Inflammatory macrophage treated with lipopolysaccharide for 1 hour (primary cell): Measurements from ENCODE around the gene THADA.
A peak's percentile ranks its signal among the peaks of the same experiment; 100 is the strongest.
"Not testable (repeated sequence)": the region's sequence is repeated elsewhere in the genome, so short reads cannot be mapped to it uniquely, and the experiment has no call there.

Source experiments
- DNase-seq, 2 donors: peaks; one replicate each; pipeline ENCODE4 v3.0.0-alpha.2; 2020 to 2022

Gene THADA

DNA sequence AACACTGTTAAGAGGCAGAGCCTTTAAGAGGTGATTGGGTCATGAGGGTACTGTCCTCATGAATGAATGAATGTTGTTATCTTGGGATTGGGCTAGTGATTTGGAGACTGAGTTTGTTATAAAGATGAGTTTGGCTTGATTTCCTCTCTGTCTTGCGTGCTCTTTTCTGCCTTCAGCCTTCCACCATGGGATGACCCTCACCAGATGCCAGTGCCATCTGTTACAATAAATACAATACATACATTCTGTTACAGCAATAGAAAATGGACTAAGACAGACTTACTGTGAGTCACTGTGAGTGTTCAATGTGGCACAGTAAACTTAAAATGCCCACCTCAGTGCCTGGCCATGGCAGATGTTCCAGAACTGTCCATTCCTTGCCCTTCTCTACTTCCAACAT is 274.4 kb downstream of the THADA start:
- DNase-seq = no peak

DNA sequence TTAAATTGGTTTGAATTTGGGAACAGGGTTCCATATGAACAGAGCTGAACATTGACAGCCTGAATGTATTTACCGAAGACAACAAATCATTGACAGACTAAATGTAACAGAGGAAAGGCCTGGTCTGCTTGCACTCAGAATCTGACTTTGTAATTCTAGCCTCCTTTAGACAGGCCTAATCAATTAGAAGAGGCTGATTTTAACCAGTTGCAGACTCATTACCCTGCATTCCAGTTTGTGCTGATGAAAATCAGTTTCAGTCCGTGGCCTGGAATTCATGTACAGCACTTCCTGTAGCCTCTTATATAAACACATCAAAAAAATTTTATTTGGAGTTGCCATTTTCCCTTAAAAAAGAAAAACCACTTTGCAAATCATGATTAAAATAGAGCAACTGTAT is 276.3 kb downstream of the THADA start:
- no peak for DNase-seq

DNA sequence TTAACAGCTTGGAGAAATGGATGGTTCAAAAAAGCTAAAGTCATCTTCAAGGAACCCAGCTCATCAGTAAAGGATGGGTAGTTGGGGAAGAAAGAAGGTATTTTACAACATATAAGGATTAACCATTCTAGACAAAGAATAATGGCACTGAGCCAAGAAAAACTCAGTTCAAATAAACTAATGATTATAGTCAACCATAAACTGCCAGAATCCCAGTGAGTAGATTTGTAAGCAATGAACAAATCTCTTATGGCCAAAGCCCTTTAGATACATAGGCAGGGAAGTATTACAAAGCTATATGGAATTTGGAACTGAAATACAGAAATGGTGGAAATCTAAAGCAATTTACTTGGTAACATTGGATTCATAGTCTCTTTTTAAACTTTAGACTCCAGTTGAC is 277.0 kb downstream of the THADA start:
- no peak for DNase-seq

DNA sequence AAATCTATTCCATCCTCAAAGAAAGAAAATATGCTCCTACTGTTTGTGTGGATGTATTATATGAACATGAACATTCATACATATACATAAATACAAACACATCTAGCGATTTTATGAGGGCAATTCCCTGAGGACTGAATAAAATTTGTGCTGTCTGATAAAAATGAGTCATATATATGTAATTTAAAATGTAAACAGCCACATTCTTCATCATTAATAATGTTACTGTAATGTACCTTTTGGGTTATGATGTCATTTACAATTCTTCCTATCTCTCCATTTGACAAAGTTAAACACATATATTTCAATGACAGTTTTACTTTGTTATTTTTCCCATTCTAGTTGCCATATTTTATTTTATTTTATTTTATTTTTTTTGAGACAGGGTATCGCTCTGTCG is 278.2 kb downstream of the THADA start:
- DNase-seq = no peak

DNA sequence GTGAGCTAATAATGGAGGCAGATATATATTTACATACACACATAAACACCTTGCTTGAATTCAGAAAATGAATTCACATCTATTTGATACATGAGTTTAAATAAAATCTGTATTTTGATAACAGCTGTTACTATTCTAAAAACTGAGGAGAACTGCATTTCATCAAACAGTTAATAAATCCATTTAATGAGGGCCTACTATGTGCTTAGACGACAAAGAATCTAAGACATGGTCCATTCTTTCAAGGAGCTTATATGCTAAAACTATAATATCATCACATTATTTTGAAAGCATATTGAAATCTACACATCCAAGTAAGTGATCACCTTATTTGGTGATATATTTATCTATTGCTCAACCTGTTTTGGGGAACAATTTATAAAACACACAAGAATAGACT is 278.6 kb downstream of the THADA start:
- no peak for DNase-seq

DNA sequence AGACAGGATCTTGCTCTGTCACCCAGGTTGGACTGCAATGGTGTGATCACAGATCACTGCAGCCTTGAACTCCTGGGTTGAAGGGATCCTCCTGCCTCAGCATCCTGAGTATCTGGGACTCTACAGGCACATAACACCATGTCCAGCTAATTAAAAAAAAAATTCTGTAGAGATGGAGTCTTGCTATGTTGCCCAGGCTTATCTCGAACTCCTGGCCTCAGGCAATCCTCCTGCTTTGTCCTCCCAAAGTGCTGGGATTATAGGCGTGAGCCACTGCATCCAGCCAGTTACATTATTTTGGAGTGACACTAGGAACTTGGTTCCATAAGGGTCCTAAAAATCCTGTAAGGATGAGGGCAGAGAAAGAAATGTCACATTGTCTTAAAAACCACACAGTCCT is 280.4 kb downstream of the THADA start:
- no peak for DNase-seq

DNA sequence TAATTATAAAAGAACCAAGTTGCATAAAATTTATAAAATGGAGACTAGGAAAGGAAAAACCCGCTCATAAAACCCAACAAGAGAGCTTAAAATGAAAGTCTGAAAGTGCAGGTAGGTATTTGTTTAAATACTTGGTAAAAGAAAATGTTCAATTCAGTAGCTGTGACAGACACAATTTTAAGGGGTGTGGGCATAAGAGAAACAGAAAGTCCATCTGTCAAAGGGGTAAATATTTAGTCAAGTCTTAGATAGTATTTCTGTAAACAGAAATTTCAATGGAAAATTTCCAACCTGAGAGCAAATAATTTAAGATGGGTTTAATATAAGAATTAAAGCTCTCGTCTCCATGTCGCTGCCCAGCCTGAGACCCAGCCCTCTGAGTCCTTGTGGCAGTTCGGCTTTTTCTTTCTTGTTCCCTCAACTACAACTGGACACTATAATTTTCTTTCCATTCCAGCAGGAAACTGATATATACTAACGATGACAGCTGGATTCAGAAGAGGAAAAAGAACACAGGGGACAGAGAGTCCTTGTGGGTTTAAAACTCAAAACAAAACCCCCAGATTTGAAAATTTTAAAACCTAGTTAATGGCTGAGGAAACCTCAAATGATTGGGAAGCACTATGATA is 281.4 kb downstream of the THADA start:
- DNase-seq = no peak

DNA sequence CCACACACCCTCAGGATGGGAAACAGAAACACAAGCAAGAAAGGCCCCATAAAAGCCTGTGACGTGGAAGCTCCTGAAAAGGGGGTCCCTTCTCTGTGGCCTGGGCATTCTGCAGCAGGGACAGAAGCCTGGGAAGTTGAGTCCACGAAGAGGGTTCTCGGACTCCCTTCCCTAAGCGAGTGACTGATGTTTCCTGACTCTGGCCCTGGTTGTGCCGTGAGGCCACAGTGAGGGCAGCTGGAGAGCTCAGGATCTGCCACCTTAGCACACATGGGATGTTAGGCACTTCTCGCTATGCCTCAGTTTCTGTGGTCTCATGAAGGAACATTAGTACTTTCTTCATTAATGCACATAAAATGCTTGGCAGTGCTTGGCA is 282.2 kb downstream of the THADA start:
- no peak for DNase-seq

DNA sequence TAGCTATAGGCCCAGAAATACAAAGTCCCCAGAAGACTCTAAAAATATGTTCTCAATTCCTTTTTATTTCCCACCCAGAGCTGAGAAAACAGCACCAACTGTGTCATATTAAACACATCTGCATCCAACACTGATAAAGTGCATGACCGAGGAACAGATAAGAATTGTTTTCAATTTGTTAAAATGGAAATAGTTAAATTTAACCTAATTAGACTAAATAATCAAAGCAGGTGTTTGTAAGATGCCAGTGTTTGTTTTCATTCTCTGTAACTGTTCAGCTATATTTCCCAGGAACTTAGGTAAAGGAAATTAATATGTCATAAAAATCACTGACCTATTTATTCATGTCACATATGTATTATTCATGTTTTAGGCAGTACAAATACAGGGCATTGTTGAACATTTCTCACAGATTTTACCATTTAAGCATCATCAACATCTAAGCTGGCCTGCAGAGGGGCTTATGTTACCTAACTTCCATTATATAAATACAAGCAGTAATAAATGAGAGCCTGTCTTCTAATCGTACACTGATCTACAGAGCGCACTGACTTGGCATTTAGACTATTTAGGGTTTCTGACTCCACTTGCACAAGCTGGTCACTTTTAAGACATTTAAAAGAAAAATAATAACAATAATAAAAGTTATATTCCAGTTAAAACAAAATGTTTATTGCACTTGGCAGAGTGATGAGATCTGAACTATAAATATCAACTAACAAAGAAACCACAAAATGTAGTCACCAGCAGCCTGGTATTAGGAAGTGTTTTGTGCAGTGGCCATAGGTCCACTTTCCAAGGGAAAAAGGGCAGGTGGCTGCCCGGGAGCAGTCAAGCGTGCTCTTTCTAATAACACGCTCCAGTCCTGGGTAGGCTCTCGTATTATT is 282.8 kb downstream of the THADA start:
- no peak for DNase-seq

DNA sequence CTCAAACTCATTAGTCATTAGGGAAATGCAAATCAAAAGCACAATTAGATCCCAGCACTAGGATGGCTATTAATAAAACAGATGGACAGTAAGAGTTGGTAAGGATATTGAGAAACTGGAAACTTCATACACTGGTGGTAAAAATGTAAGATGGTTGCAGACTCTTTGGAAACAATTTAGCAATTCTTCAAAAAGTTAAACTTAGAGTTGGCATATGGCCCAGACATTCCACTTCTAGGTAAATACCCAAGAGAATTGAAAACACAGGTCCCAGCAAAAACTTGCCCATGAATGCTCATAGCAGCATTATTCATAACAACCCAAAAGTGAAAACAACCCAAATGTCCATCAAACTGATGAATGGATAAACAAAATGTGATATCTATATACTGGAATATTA is 284.6 kb downstream of the THADA start:
- DNase-seq = no peak

DNA sequence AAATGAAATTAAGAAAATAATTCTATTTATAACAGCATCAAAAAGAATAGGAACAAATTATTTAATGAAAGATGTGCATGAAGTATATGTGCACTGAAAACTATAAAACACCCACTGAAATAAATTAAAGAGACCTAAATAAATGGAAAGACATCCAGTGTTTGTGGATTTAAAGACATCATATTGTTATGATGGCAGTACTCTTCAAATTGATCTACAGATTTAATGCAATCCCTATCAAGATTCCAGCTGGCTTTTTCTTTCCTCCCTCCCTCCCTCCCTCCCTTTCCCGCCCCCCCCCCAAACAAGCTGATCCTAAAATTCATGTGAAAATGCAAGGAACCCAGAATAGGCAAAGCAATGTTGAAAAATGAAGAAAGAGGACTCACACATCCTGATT is 285.9 kb downstream of the THADA start:
- no peak for DNase-seq

DNA sequence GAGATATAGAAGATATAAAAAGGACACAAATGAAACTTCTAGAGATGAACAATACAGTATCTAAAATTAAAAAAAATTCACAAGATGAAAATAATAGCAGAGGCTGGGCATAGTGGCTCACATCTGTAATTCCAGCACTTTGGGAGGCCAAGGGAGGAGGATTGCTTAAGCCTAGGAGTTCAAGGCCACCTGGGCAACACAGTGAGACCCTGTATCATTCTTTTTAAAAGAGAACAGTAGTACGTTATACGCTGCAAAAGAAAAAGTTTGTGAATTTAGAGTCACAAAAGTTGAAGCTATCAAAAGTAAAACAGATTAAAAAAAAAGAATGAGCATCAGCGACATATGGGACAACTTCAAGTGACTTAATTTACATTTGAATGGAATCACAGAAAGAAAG is 287.9 kb downstream of the THADA start:
- DNase-seq = no peak

DNA sequence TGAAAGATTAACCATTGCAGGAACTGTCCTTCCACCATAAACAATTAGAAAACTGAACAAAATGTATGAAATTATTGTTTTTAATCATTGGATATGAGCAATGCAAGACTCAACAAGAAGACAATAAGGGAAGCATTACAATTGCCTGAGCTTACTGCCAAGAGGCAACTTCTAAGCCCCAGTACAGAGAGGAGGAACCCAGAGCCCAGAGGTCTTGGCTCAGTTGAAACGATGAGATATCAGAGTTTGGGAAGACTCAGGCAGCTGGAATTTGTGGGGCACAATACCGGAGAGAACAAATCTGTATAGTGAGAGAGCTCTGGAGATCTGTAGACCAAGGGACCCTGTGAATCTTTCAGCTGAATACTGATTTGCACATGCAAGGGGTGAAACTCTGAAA is 288.8 kb downstream of the THADA start:
- no peak for DNase-seq

DNA sequence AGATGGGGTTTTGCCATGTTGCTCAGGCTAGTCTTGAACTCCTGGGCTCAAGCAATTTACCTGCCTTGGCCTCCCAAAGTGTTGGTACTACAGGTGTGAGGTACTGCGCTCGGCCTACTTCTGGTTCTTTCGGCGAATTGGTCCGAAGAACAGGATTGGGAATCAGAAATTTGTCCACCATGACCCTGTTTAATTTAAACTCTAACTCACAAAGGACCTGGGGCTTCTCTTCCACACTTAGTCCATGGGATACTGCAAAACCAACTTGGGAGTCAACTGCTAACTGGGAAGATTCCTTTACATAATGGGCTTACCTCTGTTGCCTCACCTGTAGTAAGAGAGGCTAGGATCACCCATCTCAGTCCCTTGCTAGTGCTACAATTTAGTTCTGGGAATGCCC is 289.6 kb downstream of the THADA start:
- DNase-seq = no peak

DNA sequence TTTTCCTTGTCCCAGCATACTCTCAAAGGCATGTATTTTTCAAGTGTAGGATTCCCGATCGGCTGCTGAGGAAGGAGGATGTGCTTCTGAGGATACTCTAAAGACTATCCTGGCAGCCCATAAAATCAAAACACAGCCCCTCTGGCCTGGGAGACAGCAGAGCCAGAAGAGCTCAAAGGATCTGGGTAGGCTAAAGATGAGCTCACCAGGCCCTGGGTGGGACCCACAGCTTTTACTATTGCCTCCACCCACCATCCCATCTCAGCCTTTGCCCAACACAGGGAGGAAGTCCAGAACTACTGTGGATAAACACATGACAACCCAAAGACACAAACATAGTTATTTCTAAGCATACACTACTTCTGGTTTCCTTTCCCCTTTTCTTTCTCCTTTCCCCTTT is 290.3 kb downstream of the THADA start:
- DNase-seq = peak; percentile 92 to 98

DNA sequence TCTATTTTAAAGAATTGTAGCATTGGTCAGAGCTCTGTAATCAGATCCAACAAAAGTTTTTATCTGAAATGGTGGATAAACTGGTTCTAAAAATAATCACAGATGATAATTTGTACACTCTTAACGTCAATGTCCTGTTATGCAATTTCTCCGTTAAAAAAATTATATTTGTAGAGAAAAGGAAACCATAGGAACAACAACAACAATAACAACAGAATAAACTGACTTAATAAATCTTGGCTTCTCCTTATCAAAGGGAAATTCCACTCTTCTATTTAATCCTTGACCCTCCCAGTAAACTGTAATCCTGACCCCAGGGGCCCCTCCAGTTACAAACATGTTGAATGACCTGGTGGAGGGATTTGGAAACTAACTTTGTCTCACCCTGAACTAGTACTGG is 290.8 kb downstream of the THADA start:
- peak; percentile 79 to 81 for DNase-seq

DNA sequence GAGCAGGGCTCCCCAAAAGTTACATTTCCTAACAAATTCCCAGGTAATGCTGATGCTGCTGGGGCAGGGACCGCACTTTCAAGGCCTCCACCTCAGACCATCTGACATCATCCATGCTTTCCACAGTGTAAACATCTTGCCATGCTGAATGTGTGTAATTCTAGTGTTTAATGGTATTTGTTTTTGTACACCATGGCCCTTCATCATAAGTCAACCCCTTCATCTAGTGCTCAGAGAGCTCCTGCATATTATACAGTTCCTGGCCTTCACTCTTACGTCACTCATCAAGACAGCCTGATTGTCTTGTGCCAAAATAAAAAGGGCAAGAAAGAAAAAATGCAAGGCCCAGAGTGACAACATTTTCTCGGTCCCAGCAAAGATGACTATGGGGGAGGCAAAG is 291.9 kb downstream of the THADA start:
- no peak for DNase-seq

DNA sequence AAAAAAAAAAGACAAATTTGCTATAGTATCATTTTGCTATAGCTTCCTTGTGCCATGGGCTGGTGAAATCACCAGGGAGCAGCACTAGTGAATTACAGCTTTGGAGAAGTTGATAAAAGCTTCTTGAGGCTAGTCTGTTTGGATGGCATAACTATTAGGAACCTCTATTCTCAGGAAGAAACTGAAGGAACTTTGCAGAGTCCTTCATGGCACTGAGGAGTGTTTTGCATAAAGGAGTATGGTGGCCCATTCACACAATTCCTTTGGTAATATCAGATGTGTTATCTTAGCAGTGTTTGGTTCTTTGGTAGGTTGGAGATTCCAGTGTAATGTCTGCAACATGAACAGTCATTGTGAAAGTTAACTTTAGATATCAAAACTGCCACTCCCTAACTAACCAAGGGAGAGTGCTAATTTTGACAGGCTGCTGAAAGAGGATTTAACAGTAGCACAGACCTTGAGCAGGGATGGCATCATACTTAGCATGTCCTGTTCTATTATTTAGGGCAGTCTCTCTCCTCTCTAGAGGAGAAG is 292.8 kb downstream of the THADA start:
- peak; percentile 52 to 67 for DNase-seq

DNA sequence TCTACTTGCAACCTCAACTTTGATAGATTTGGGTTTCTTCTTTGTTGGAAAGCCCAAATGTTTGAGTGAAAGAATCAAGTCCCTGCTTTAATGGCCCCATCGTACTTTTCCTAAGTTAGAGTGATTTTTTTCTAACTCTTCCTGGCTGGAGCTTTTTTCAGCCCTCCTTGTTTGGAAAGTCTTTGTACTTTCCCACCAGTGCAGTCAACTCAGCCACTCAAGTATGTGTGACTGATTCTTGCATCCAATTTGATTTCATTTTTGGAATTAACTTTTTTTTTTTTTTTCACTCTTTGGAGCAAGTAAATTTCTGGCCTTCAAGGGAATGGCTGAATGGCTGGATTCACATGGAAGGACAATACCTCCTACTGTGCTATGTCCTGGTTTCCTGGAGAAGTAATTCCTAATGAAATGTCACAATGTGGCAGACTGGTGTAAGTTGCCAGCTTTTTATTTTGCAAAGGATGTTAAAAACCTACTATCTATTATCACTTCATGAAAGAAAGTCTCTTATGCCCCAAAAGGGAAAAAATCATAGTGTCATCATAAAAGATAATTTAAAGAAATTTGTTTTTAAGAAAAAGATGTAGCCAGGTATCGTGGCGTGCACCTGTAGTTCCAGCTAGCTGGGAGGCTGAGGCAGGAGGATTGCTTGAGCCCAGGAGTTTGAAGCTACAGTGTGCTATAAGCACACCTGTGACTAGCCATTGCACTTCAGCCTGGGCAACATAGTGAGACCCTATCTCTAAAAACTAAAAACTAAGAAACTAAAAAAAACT is 293.5 kb downstream of the THADA start:
- no peak for DNase-seq

DNA sequence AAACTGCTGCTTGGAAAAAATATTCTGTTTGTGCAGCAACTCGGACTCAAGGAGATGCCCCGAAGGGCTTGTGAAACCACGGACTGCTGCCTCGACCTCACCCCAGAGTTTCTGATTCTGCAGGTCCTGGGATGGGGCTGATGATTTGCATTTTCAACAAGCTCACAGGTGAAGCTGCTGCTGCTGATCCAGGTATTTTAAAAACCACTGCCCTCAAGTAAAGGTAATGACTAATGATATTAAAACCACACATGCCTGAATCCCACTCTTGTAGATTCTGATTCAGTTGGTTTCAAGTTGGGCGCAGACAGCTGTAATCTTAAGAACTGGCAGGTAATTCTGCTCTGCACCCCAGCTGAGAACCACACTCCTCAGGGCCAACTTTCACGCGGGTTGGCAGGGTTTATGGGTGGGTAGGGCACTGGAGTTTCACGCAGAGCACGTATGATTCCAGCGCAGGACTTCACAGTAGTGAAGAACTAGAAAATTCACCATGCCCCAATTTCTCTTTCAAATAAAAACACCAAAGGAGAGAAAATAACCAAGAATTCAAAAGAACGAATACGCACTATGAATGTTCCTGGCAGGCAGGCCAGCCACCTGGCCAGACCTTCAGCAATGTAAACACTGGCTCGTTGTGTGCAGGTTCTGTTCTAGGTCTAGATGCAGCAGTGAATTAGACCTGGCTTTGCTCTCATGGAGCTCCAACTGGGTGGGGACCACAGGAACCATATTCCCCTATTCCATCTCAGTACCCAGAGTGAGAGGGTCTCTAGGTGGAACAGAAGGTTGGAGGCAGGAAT is 294.9 kb downstream of the THADA start:
- DNase-seq = no peak

DNA sequence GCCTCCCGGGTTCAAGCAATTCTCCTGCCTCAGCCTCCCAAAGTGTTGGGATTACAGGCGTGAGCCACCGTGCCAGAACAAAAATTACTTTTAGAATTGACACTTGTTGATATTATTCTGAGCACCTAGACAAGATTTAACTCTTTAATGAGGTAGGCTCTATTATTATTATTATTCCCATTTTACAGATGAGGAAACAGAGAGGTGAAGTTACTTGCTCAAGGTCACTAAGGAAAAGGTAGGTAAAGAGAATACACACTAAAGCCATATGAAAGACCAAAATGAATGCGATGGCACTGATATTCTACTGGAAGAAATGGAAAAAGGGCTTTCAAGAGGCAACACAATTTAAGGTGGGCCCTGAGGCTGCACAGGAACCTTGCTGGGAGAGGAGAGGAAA is 295.6 kb downstream of the THADA start:
- DNase-seq = no peak

DNA sequence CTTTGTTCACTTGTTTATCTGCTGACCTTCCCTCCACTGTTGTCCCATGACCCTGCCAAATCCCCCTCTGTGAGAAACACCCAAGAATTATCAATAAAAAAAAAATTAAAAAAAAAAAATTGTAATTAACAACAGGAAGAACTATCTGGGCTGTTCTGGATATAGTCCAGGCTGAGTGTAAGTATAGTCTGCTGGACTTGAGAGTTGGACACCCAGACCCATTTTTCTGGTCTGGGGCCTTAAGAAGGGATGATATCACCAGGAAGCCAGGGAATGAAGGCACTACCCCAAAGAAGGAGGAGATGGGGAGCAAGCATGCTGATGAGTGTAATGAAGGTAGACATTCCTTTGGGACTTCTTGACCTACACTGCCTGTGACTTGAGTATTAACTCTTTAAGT is 297.3 kb downstream of the THADA start:
- DNase-seq = no peak

DNA sequence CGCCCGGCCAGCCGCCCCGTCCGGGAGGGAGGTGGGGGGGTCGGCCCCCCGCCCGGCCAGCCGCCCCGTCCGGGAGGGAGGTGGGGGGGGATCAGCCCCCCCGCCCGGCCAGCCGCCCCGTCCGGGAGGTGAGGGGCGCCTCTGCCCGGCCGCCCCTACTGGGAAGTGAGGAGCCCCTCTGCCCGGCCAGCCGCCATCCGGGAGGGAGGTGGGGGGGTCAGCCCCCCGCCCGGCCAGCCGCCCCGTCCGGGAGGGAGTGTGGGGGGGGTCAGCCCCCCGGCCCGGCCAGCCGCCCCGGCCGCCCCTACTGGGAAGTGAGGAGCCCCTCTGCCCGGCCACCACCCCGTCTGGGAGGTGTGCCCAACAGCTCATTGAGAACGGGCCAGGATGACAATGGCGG is 298.1 kb downstream of the THADA start:
- not testable (repeated sequence) for DNase-seq
